GM23338 (cell line): ENCODE results near the gene RINL. TPM values are rescaled to one million over a fixed set of nuclear protein-coding genes. Genes with fewer than 3 reads are reported as not detected.

Experiments used
- ATAC-seq: fragments of 200-7000 bp; cut with Tn5 transposase; 3 replicates; pipeline ENCODE4 v1.9.1; 2020
- DNase-seq: peaks from one replicate; pipeline ENCODE4 v3.0.0-alpha.2; 2015; ENCODE audit warnings: low spot score
- H2AFZ ChIP-seq: fragments of 200-600 bp; sonication (generic); 2 replicates; pipeline ENCODE4 v1.8.0; 2016; ENCODE audit warnings: antibody characterized with exemption, mild to moderate bottlenecking, moderate library complexity
- H3F3A ChIP-seq: fragments of 200-600 bp; sonication (generic); replicated peaks from 2 replicates; pipeline ENCODE4 v1.8.0; 2017; ENCODE audit warnings: antibody characterized with exemption, mixed run types, low read depth
- H3K27ac ChIP-seq: fragments of 200-600 bp; sonication (generic); 2 replicates; pipeline ENCODE4 v1.6.1; 2016; ENCODE audit warnings: low read depth
- H3K27me3 ChIP-seq: fragments of 200-600 bp; sonication (generic); 2 replicates; pipeline ENCODE4 v1.8.0; 2016; ENCODE audit warnings: mild to moderate bottlenecking, mixed run types, moderate library complexity; ENCODE audit not compliant: insufficient read depth
- H3K36me3 ChIP-seq: fragments of 200-600 bp; sonication (generic); 2 replicates; pipeline ENCODE4 v1.8.0; 2016; ENCODE audit warnings: mild to moderate bottlenecking; ENCODE audit not compliant: insufficient read depth
- H3K4me1 ChIP-seq: fragments of 200-600 bp; sonication (generic); 2 replicates; pipeline ENCODE4 v1.8.0; 2016; ENCODE audit warnings: mild to moderate bottlenecking, moderate library complexity; ENCODE audit not compliant: insufficient read depth
- H3K4me2 ChIP-seq: fragments of 200-600 bp; sonication (generic); 2 replicates; pipeline ENCODE4 v1.7.1; 2017; ENCODE audit warnings: mixed run types
- H3K4me3 ChIP-seq: fragments of 200-600 bp; sonication (generic); 2 replicates; pipeline ENCODE4 v1.6.1; 2016; ENCODE audit warnings: mixed run types
- H3K79me2 ChIP-seq: fragments of 200-600 bp; sonication (generic); replicated peaks from 2 replicates; pipeline ENCODE4 v1.8.0; 2017; ENCODE audit warnings: mild to moderate bottlenecking; ENCODE audit not compliant: insufficient read depth
- H3K9me2 ChIP-seq: fragments of 200-600 bp; sonication (generic); 2 replicates; pipeline ENCODE4 v1.8.0; 2017; ENCODE audit not compliant: insufficient read depth
- H4K20me1 ChIP-seq: fragments of 200-600 bp; sonication (generic); replicated peaks from 2 replicates; pipeline ENCODE4 v1.8.0; 2017; ENCODE audit warnings: mild to moderate bottlenecking; ENCODE audit not compliant: insufficient read depth
- H3K27ac Mint-ChIP-seq: 2 replicates; pipeline ENCODE4 v1.8.0; 2020; ENCODE audit warnings: inconsistent platforms, mild to moderate bottlenecking, moderate library complexity, mixed read lengths
- H3K27me3 Mint-ChIP-seq: 3 replicates; pipeline ENCODE4 v1.8.0; 2022; ENCODE audit warnings: low read depth, mild to moderate bottlenecking, moderate library complexity, mixed read lengths, inconsistent platforms; ENCODE audit not compliant: insufficient read depth, poor library complexity
- H3K36me3 Mint-ChIP-seq: 3 replicates; pipeline ENCODE4 v1.8.0; 2021; ENCODE audit warnings: low read depth, mild to moderate bottlenecking, inconsistent platforms, moderate library complexity, mixed read lengths
- H3K4me1 Mint-ChIP-seq: 3 replicates; pipeline ENCODE4 v1.8.0; 2020; ENCODE audit warnings: mild to moderate bottlenecking, inconsistent platforms, mixed read lengths
- H3K4me3 Mint-ChIP-seq: 3 replicates; pipeline ENCODE4 v1.8.0; 2021; ENCODE audit warnings: moderate library complexity, mild to moderate bottlenecking, inconsistent platforms, mixed read lengths
- H3K9me3 Mint-ChIP-seq: 3 replicates; pipeline ENCODE4 v1.8.0; 2020; ENCODE audit warnings: moderate library complexity, mild to moderate bottlenecking, inconsistent platforms, mixed read lengths
- CREB1 ChIP-seq: fragments of 250-450 bp; sonication (Bioruptor Pico); IDR thresholded peaks from 2 replicates; pipeline ENCODE4 v1.5.0; 2020; ENCODE audit warnings: low read depth, mild to moderate bottlenecking, moderate library complexity
- ETS1 ChIP-seq: IDR thresholded peaks from 2 replicates; pipeline ENCODE4 v1.6.1; 2016; ENCODE audit warnings: antibody characterized with exemption
- EZH2 ChIP-seq: fragments of 200-600 bp; sonication (generic); IDR thresholded peaks from one replicate; pipeline ENCODE4 v1.8.0; 2017; ENCODE audit warnings: antibody characterized with exemption, mild to moderate bottlenecking, low read depth; ENCODE audit not compliant: unreplicated experiment
- EZH2phosphoT487 ChIP-seq: fragments of 200-600 bp; sonication (generic); IDR thresholded peaks from one replicate; pipeline ENCODE4 v1.8.1; 2018; ENCODE audit warnings: antibody characterized with exemption; ENCODE audit not compliant: unreplicated experiment
- JUNB ChIP-seq: IDR thresholded peaks from one replicate; pipeline ENCODE4 v1.6.1; 2016; ENCODE audit warnings: antibody characterized with exemption; ENCODE audit not compliant: unreplicated experiment
- NANOG ChIP-seq: IDR thresholded peaks from 2 replicates; pipeline ENCODE4 v1.6.1; 2016; ENCODE audit warnings: antibody characterized with exemption, borderline replicate concordance
- POLR2AphosphoS5 ChIP-seq: IDR thresholded peaks from 2 replicates; pipeline ENCODE4 v1.6.1; 2016; ENCODE audit warnings: antibody characterized with exemption, low read depth
- STAT1 ChIP-seq: IDR thresholded peaks from one replicate; pipeline ENCODE4 v1.6.1; 2016; ENCODE audit warnings: antibody characterized with exemption; ENCODE audit not compliant: unreplicated experiment
- ZNF114 ChIP-seq: fragments of 250-450 bp; sonication (Bioruptor Pico); IDR thresholded peaks from 2 replicates; pipeline ENCODE4 v1.5.0; 2020; ENCODE audit warnings: mild to moderate bottlenecking, moderate library complexity
- ZNF331 ChIP-seq: fragments of 250-450 bp; sonication (Bioruptor Pico); IDR thresholded peaks from 2 replicates; pipeline ENCODE4 v1.5.0; 2020; ENCODE audit warnings: low read depth, mild to moderate bottlenecking, moderate library complexity
- polyA plus RNA-seq: library from polyadenylated mRNA; unstranded; fragments of >200 nt; fragmentation: Nextera tagmentation; extraction: Ambion mirVana; gene quantifications from 2 replicates; pipeline ENCODE4 v1.2.1, GENCODE V29; 2016
- total RNA-seq: library from RNA; depleted of rRNA; stranded (reverse); fragments of >200 nt; shearing (Covaris generic); gene quantifications from 2 replicates; pipeline ENCODE4 v1.2.3, GENCODE V29; 2014
- TF ChIP-seq, protein P1 (sequence below), 2 experiments: fragments of 200-600 bp in 1 of 2; sonication (generic) in 1 of 2; conservative IDR thresholded peaks; 2 replicates each; pipeline versions ENCODE4 v1.5.1 to v1.6.1; 2016 to 2017; ENCODE audit warnings: antibody characterized with exemption in 2 of 2, low read depth in 2 of 2, mild to moderate bottlenecking in 2 of 2, moderate library complexity in 1 of 2
- TF ChIP-seq, protein P2 (sequence below): IDR thresholded peaks from one replicate; pipeline ENCODE4 v1.6.1; 2018; ENCODE audit warnings: antibody characterized with exemption; ENCODE audit not compliant: unreplicated experiment

The RINL gene
- total and polyA plus RNA-seq, 2 experiments from 2014 or later, result 11.2 to 21.4 TPM

DNA sequence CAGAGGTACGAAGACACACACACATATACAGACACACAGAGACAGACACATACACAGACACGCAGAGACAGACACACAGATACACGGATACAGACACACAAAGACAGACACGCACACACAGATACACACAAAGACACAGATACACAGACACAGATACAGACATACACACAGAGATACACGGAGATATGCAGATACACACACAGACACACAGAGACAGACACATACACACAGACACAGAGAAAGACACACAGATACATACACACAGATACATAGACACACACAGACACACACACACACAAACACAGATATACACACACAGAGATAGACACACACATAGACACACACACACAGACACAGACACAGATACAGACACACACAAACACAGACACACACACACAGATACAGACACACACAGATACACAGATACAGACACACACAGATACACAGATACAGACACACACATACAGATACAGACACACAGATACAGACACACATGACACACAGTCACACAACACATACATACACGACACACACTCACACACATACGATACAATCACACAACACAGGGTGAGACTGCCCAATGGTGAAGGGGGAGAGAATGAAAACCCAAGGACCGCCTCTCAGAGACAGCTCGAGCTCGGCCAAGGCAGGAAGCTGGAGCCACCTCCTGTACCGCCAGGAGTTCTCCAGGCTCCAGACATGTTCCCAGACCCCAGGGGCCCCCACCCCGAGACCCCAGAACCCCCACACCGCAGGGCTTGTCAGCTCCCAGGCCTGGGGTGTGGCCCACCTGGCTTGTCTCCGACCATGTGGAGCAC, 42.7 kb upstream of the RINL start:
- ATAC-seq, result no peak
- no peak overlapping the region for H3K4me3 Mint-ChIP-seq
- Histone ChIP-seq H4K20me1 (no peaks in the 10 kb centered on the region; the same call in 1 of the 2 replicates), H3K4me1 (no peaks in the 10 kb centered on the region), H3K4me3 (no peak overlapping the region), H3K9me2 (no peaks in the 10 kb centered on the region), H3K27ac (no peak overlapping the region), H3K4me2 (no peak overlapping the region), H2AFZ (no peak overlapping the region), H3F3A (0 out of 2 replicates have a peak, but pooled peaks cover 9% of the 10 kb centered on the region), H3K36me3 (peaks cover 18% of the 10 kb centered on the region; the same call in 1 of the 2 replicates), H3K27me3 (no peaks in the 10 kb centered on the region), H3K79me2 (no peaks in the 10 kb centered on the region)
- TF ChIP-seq JUNB, result no peak
- TF ChIP-seq ZNF114, result no peak
- no peak for TF ChIP-seq CREB1 (CRISPR knock-in tag)
- TF ChIP-seq ZNF331, result no peak
- TF ChIP-seq, protein P1, sequence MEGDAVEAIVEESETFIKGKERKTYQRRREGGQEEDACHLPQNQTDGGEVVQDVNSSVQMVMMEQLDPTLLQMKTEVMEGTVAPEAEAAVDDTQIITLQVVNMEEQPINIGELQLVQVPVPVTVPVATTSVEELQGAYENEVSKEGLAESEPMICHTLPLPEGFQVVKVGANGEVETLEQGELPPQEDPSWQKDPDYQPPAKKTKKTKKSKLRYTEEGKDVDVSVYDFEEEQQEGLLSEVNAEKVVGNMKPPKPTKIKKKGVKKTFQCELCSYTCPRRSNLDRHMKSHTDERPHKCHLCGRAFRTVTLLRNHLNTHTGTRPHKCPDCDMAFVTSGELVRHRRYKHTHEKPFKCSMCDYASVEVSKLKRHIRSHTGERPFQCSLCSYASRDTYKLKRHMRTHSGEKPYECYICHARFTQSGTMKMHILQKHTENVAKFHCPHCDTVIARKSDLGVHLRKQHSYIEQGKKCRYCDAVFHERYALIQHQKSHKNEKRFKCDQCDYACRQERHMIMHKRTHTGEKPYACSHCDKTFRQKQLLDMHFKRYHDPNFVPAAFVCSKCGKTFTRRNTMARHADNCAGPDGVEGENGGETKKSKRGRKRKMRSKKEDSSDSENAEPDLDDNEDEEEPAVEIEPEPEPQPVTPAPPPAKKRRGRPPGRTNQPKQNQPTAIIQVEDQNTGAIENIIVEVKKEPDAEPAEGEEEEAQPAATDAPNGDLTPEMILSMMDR (conservative IDR thresholded peaks at IDR 0.05; ENCODE audit: low read depth in 2 of 2), result no peak
- TF ChIP-seq NANOG, result no peak
- no peak for TF ChIP-seq EZH2phosphoT487
- TF ChIP-seq EZH2, result no peak
- peaks cover 36% of the 10 kb centered on the region for H3K36me3 Mint-ChIP-seq
- no peak for DNase-seq
- no peak overlapping the region for H3K27ac Mint-ChIP-seq
- no peaks in the 10 kb centered on the region for H3K27me3 Mint-ChIP-seq
- no peaks in the 10 kb centered on the region for H3K9me3 Mint-ChIP-seq
- no peaks in the 10 kb centered on the region for H3K4me1 Mint-ChIP-seq

DNA sequence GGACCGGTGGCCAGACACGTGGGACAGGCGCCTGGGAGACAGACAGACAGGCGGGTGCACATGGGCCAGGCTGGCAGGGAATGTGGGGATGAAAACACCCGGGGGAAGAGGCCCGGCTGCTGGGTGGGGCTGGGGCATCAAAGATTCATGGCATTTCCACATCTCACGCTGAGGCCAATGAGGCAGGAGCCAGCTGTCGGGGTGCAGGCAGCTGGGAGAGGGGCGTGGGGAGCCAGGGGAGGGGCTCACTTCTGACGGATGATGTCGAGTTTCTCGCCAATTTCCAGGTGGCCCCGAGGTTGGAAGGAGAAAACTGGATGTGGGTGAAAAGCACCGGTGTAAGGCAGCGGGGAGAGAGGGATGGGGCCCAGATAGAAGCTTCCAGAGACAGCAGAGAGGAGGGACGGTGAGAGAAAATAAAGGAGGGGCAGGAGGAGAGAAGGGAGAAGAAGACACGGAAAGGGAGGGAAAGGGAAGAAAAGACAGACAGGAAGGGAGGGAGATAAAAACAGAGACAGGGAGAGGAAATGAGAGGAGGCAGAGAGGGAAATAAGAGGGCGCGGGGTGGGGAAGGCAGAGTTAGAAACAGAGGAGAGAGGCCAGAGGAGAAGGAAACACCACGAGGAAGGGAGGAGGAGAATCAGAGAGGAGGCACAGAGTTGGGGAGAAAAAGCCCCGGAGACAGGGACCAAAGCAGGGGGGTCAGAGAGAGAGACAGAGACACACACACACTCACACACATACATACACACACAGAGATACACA, 41.9 kb upstream of the RINL start:
- no peaks in the 10 kb centered on the region for H3K9me3 Mint-ChIP-seq
- peaks cover 10% of the 10 kb centered on the region; the same call in 1 of the 2 replicates for H3K36me3 ChIP-seq
- peaks cover 31% of the 10 kb centered on the region for H3K36me3 Mint-ChIP-seq
- H3K4me2 ChIP-seq, result no peak overlapping the region
- H3K79me2 ChIP-seq, result no peaks in the 10 kb centered on the region
- H3F3A ChIP-seq, result 0 out of 2 replicates have a peak, but pooled peaks cover 9% of the 10 kb centered on the region
- no peak for ATAC-seq
- no peaks in the 10 kb centered on the region for H3K27me3 ChIP-seq
- DNase-seq, result no peak
- no peaks in the 10 kb centered on the region; the same call in 1 of the 2 replicates for H4K20me1 ChIP-seq
- no peak overlapping the region for H3K4me3 ChIP-seq
- H3K27ac ChIP-seq, result no peak overlapping the region
- no peak overlapping the region for H3K27ac Mint-ChIP-seq
- H3K27me3 Mint-ChIP-seq, result no peaks in the 10 kb centered on the region
- no peaks in the 10 kb centered on the region for H3K9me2 ChIP-seq
- no peak overlapping the region for H2AFZ ChIP-seq
- H3K4me1 Mint-ChIP-seq, result no peaks in the 10 kb centered on the region; the same call in 2 of the 3 replicates
- H3K4me1 ChIP-seq, result no peaks in the 10 kb centered on the region
- H3K4me3 Mint-ChIP-seq, result no peak overlapping the region
- TF ChIP-seq STAT1 (no peak), EZH2phosphoT487 (no peak), CREB1 (CRISPR knock-in tag) (no peak), ZNF114 (no peak), ZNF331 (no peak), EZH2 (no peak), POLR2AphosphoS5 (no peak), NANOG (no peak), JUNB (no peak), ETS1 (no peak)
- TF ChIP-seq, protein P1 (conservative IDR thresholded peaks at IDR 0.05; ENCODE audit: low read depth in 2 of 2), result no peak
- TF ChIP-seq, protein P2, sequence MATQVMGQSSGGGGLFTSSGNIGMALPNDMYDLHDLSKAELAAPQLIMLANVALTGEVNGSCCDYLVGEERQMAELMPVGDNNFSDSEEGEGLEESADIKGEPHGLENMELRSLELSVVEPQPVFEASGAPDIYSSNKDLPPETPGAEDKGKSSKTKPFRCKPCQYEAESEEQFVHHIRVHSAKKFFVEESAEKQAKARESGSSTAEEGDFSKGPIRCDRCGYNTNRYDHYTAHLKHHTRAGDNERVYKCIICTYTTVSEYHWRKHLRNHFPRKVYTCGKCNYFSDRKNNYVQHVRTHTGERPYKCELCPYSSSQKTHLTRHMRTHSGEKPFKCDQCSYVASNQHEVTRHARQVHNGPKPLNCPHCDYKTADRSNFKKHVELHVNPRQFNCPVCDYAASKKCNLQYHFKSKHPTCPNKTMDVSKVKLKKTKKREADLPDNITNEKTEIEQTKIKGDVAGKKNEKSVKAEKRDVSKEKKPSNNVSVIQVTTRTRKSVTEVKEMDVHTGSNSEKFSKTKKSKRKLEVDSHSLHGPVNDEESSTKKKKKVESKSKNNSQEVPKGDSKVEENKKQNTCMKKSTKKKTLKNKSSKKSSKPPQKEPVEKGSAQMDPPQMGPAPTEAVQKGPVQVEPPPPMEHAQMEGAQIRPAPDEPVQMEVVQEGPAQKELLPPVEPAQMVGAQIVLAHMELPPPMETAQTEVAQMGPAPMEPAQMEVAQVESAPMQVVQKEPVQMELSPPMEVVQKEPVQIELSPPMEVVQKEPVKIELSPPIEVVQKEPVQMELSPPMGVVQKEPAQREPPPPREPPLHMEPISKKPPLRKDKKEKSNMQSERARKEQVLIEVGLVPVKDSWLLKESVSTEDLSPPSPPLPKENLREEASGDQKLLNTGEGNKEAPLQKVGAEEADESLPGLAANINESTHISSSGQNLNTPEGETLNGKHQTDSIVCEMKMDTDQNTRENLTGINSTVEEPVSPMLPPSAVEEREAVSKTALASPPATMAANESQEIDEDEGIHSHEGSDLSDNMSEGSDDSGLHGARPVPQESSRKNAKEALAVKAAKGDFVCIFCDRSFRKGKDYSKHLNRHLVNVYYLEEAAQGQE, result no peak
